ENCODE data around the gene PPP1R14D.
A peak's percentile ranks its signal among the peaks of the same experiment; 100 is the strongest.

Gene PPP1R14D

DNA sequence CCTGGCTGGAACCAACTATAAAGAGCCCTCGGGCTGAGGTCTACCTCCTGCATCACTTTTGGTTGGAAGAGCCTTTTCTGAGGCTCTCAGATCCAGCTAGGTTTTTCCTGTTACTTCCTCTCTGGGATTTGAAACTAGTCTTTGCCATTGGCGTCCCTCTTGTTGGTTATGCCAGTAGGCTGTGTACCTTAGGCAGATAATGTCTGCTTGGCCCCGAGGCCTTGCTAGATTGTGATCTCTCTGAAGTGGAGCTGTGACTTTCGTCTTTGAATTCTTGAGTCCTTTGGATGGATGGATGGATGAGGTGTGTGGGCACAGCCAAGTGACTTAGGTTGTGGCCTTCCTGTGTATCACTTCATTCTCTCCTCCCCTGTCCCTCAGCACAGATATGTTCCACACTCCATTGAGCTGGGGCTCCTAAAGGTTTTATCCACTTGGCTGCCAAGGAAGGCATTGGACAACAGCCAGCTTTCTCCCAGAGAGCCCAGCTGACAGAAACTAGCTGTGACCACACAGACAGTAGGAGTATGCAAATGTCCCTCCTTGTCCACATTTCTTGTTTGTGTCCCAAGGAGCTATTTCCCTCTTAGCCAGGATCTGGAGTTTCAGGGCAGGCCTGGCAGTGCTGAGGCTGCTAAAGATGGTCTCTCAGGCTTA, 13.3 kb downstream of the PPP1R14D start:
- no peak for DNase-seq

DNA sequence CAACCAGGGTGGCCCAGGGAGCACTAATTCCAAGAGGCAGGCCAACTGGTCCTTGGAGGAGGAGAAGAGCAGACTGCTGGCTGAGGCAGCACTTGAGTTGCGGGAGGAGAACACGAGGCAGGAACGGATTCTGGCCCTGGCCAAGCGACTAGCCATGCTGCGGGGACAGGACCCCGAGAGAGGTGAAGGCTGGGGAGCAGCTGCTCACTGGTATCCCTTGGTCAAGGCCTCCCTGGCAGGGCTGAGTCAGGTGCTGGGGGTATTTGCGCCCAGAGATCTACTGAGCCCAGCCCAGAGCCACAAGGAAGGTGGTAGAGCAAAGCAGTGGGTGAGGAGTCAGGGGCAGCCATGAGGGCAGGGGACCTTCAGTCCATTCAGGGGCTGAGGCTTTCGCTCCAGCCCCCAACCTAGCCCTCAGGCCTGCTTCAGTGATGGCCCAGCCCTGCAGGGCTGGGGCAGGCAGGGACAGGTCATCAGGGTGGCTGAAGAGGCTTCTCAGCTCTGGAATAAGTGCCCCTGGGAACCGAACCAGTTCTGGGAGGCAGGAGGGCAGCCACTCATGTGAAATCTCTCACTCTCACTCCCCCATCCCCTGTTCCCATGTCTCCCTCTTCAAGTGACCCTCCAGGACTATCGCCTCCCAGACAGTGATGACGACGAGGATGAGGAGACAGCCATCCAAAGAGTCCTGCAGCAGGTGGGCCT, 15.6 kb downstream of the PPP1R14D start:
- no peak for DNase-seq

DNA sequence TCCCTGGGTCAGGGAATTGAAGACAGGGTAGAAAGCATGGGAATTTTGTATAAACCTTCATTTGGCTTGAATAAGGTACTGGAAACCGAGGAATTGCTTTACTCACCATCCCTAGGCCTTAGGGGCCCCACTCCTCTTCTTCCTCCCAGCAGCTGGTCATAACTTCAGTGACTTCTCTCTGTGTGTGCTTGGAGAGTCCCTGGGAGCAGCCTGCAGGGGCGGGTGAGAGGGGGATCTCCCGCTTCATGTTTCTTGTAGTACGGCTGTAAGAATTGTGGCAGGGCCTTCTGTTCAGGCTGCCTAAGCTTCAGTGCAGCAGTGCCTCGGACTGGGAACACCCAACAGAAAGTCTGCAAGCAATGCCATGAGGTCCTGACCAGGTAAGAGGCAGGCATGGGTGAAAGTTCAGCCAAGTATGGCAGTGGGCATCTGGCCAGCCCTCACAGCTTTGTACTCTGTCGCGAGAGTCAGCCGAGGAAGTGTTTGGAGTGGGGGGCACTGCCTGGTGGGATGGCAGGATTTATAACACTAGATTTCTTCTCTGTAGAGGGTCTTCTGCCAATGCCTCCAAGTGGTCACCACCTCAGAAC, 19.6 kb downstream of the PPP1R14D start:
- no peak for DNase-seq

DNA sequence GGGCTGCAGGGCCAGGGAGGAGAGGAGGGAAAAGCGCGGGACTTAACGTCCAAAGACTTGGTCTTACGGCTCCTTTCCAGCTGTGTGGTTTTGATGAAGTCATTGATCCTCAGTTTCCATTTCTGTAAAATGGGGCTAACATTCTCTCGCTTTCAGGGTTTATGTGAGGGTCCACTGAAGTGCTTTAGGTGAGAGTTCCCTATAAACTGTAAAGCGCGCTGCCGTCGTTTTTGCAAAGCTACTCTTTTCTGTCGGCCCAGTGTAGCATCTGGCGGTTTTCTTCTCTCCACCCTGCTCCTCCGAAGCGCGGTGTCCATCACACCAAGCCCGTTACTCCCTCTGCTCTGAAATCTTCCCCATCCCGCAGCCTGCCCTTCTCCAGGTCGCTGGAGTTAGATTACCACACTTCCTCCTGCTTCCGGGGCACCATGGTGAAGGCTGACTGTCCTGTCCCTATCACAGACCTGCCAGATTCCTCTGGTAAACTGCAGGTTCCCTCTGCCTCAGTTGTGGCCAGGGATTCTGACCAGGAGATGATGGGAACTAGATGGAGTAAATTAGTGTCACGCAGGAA, 20.5 kb downstream of the PPP1R14D start:
- no peak for DNase-seq

DNA sequence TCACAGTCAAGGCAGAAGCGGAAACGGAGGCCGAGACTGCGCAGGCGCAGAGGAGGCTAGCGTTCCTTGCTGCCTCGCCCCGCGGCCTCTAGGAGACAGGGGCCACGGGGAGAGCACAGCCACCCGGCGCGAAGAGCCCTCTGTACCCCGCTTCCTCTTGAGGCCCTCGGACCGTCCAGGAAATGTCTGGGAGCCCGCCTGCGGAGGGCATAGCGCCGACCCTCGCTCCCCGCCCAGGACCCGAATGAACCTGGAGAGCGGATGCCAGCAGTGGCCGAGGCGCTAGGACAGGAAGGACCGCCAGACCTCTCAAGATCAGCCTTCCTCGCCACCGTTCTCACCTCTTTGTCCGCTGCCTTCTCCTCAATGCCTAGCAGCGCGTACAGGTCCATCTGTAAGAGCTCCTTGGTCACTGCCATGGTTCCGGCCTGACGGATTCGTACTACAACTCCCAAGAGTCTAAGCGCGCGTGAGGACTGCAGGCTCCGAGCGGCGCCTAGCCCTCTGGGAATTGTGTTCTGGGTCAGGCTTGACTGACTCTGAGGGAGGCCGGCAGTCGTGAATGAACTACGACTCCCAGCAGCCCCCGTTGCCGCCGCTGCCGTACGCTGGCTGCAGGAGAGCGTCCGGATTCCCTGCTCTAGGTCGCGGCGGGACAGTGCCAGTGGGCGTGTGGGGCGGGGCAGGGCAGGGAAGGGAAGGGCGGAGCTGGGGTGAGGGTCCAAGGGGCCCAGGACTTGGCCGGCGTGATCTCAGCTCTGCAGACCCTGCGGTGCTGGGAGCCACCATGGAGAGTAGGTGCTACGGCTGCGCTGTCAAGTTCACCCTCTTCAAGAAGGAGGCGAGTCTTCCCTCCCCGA, 21.2 kb downstream of the PPP1R14D start, which contains the start of the genes DNAJC17 and ZFYVE19:
Gene DNAJC17, minus strand, starts transcription at position 446 of the 860 bp plus-strand sequence. Its CDS starts 27 bp downstream, at position 419.
Gene ZFYVE19, plus strand, starts transcription at position 62 of the 860 bp plus-strand sequence. Its CDS starts 501 bp downstream, at position 563.
- DNase-seq, result peak; percentile 96

DNA sequence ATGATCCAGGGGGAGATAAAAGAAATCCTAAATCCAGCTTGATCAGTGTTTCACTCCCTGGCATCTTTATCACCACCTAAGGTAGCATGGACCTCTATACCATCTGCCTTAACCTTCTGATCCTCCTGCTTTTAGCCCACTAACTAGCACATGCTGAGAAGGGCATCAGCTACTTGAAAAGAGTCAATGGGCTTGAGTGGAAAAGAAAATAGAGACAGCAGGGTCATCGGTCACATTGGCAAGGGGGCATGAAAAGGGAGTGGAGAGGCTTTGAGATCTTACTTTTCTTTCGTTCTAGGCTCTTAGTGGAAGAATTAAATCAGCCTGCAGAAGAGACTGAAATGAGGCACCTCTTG, 21.9 kb downstream of the PPP1R14D start:
- no peak for DNase-seq

DNA sequence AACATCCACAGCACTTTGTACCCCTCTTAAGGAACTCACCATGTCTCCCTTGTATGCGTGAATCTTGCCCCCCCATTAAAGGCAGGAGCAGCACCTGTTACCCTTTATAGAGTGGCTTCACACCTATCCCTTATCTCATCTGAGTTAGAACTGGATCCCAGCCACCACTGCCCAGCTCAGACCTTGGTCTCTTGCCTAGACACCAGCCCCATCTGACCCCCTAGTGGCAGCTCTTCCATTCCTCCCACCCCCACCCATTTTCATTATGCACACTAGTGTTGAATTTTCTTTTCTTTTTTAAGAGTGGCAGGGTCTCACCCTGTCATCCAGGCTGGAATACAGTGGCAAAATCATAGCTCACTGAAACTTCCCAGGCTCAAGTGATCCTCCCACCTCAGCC, 24.8 kb downstream of the PPP1R14D start:
- DNase-seq, result no peak

DNA sequence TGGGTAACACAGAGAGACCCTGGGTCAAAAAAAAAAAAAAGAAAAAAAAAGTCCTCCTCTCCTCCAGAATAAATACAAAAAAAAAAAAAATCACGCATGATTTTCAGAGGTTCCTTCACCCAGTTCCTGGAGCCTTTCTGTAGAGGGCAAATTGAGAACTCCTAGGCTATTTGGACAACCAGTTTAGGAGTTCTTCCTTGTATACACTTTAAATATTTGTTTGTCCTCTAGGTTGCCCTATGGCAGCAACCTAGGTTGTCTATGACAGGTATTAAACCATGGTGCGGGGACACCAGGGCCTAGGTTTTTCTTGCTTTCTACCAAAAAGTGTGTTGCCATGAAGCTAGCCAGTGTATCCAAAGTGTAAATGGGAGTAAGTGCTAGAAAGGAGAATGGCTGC, 25.4 kb downstream of the PPP1R14D start:
- DNase-seq, result no peak

DNA sequence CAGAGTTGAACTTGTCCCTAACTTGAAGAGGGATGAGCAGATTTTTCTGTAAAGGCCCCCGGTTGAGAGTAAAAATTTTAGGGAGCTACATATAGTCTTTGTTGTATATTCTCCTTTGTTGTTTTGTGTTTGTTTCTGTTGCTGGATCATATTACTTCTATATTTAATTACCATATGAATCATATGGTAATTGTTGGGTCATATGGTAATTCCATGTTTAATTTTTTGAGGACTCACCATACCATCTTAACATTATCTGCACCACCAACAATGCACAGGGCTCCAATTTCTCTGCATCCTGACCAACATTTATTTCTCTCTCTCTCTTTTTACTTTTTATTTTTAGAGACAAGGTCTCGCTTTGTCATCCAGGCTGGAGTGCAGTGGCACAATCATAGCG, 29.0 kb downstream of the PPP1R14D start:
- no peak for DNase-seq

DNA sequence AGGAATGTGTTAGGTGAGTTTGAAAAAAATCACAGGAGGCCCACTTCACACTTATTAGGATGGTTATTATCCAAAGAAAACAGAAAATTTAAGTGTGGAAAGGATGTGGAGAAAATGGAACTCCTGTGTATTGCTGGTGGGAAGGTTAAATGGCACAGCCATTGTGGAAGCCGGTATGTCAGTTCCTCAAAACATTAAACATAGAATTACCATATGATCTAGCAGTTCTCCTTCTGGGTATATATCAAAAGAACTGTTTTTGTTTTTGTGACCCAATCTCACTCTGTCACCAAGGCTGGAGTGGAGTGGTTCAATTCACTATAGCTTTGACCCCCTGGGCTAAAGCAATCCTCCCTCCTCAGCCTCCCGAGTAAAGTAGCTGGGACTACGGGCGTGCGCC, 32.0 kb downstream of the PPP1R14D start:
- DNase-seq, result no peak

DNA sequence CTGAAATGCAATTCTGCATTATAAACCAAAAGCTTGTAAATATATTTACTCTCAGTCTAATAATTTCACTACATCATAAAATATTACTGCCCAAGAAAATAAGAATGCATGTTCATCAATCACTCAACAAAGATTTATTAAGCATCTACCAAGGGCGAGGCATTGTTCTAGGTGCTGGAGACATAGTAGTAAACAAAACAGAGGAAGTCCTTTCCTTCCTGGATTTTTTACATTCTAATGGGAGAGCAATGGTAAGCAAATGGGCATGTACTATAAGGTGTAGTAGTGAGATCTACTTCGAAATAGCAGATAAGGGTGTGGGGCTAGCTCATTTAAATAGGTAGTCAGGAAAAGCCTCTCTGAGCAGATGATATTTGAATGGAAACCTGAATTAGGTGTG, 32.5 kb downstream of the PPP1R14D start:
- no peak for DNase-seq

DNA sequence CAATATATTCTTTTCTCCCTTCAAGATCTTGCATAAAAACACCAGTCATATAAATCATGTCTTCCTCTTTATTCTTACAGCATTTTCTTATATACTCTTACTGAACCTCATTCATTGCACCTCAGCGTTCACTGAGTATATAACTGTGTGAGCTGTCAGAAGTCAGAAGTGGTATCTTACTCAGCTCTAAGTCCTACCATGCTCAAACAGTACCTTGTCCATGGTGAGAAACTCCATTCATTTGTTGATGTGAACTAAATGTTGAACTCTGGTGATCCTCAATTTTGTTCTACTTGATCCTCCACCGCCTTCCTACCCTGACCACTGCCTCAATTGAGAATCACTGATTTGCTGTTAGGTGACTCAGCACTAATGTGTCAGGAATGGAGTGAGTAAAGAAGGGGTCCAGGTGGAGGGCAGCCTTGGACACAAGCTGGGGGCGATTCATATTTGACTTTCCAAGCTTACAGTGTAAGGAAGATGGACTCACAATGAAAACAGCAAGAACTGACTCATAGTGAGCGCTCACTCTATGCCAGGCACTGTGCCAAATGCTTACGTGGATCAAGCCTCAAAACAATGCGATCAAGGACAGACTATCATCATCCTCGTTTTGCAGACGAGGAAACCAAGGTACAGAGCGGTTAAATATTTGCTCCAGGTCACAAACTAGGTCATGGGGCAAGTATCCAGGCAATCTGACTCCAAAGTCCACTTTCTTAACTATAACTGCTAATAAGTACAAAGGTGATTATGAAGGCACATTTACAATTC, 35.1 kb downstream of the PPP1R14D start:
- DNase-seq, result no peak

DNA sequence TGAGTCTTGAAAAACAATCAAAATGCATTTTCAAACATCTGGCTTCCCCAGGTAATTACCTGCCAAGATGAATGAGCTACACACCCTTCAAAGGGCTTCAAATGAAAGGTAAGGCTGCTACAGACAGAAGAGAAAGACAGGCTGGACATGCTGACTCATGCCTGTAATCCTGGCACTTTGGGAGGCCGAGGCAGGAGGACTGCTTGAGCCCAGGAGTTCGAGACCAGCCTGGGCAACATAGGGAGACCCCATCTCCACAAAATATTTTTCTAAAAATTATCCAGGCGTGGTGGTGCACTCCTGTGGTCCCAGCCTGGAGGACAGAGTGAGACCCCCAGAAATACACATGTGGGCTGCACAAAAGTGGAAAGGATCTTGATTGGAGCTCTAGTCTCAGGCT, 36.1 kb downstream of the PPP1R14D start:
- no peak for DNase-seq

DNA sequence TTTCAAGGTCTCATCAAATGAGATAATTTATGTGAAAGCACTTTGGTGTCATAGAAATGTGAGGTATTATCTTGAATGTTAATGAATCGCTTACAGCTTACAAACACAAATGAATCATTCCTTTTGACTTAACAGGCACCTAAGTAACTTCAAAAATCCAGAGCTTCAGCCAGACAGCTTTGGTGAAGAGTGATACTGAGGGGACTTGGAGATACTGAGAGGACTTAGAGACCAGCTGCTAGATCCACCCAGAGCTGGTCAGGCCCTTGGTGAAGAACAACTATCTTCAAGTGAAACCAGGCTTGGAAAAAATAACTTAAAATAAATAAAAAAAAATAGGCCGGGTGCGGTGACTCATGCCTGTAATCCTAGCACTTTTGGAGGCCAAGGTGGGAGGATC, 37.8 kb downstream of the PPP1R14D start:
- no peak for DNase-seq

DNA sequence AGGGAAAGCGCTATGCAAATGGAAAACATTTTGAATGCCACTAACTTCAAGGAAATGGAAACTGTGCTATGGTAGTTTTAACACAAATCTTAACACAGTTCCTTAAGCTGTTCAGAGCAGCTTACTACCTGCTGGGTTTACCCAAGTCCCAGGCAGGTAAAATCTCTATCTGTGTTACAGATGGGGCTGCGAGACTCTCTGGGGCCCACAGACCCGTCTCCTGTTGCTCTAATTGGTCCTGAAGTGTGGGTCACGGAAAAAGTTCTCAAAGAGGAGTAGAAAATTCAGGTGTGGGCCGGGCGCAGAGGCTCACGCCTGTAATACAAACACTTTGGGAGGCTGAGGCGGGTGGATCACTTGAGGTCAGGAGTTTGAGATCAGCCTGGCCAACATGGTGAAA, 38.5 kb downstream of the PPP1R14D start:
- no peak for DNase-seq

DNA sequence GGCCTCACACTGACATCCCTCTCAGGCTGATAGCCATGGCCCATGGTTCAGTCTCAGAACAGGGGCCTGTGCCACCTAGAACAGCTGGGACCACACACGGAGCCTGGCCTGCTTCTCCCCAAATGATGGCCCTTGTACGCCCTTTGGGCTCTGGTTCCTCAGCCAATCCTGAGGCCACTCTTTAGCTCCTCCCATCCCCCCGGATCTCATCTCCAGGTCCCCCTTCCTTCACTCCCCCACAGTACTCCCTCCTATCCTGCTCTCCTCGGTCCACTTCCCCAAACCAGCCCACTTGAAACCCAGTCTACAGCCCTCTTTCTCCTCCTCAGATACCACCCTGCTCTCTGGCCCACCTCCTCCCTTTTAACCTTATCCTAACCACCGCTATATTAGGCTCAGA, 39.4 kb downstream of the PPP1R14D start:
- no peak for DNase-seq

DNA sequence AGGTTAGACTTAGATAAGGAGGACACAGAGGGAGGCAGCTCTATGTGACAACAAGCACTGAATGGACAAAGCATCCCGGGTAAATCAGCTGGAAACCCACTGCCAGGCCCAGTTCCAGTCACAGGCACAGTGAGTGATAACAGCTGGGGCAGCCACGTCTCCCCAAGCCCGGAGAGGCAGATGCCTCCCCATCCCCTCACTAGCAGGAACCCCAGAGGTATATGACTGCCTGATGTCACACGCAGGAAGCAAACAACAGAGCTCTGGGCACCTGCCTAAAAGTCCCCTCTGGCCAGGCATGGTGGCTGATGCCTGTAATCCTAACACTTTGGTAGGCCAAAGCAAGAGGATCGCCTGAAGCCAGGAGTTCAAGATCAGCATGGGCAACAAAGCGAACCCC, 40.5 kb downstream of the PPP1R14D start:
- DNase-seq, result no peak

DNA sequence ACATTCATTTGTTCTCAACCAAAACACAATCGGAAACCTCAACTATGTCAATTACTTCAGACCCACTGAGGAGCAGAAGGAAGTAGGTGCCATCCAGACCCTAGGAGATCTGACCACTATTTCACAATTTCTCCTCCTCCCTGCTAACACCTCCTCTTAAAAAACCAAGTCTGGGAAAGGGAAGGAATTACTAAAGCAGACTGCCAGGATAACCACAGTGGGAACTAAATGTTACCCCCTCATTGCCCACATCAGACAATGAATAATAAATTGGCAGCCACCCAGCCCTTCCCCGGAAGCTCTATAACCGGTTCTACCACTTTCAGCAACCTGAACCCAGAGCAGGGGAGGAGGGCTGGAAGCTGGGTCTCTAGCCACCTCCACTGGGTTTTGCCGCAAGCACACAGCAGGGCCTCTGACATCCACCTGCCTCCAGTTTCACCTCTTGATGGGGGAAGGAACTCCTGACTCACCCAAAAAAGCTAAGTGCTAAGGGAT, 41.1 kb downstream of the PPP1R14D start:
- DNase-seq, result peak; percentile 62

DNA sequence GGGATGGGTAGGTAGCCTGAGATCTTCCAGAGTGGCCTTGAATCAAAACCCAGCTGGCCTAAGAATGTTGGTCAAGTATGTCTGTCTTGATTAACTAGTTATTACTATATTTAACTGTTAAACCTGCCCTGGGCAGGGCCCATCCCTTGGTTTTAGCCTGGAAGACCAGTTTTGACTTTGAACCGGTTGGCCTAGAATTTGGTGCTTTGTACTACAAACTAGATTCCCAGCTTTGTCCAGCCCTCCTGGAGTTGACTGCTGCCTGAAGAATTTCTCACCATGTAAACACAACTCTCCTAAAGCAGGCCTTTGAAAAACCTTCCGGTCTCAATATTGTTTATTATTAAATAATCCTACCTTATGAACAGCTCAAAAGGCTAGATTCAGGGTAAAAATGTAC, 42.7 kb downstream of the PPP1R14D start:
- no peak for DNase-seq

DNA sequence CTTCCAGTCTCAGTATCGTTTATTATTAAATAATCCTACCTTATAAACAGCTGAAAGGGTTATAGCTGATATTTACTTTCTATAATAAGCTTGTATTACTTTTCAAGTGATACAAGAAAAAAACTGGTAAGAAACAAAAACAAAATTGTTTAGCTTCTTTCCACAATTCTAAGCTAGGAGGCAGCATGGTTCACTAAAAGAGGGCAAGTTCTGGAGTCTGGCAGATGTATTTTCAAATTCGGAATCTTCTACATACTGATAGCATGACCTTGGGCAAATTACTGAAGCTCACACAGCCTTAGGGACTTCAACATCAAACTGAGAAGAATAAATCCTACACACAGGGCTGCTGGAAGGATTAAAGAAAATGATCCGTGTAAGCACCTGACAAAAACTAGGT, 43.3 kb downstream of the PPP1R14D start:
- DNase-seq, result no peak

DNA sequence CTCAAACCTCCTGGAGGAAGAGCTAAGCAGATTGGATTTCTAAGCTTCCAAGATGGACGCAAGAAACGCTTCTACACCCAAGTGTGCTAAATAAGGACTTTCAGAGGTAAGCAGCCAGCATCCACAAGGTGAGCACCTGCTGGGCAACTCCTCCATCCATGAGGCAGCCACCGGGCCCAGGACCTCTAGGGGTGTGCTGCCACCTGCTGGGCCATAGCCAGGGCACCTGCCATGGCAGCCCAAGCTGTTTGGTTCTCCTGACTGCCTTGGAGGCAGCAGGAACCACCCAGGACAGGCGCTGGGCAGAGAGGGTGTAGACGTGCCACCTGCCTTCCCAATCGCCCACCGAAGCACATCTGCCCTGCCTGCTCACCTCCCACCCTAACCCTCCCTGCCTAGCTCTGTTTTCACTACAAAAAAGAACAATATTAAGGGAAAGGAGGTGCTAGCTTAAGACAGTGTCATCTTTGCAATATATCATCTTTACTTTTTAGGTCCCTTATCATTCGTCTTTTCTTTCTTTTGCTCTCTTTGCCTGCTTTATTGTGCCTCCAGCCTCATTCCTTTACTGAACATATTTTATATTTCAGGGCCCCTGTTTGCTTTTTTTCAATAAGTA, 45.8 kb downstream of the PPP1R14D start:
- DNase-seq, result peak; percentile 83

All from stimulated activated CD4-positive, alpha-beta T cell treated with anti-CD3 and anti-CD28 coated beads, Interleukin-4, amount 100 ng/mL, for 1 hour (primary cell).